Endothelial cell of umbilical vein (primary cell): ENCODE results near the gene HOXA3. TPM values are rescaled to one million over a fixed set of nuclear protein-coding genes. Genes with fewer than 3 reads are reported as not detected.
A peak's percentile ranks its signal among the peaks of the same experiment; 100 is the strongest.

Experiments used
- BruUV-seq: library from RNA; stranded (reverse); fragments of 400-500 nt; replicated peaks from 2 replicates; lab custom pipeline; 2021; lab: Mats Ljungman, UMichigan
- CTCF ChIA-PET: fragments of 300-600, 350-600 bp; sonication (Branson Sonifier 250); formaldehyde crosslinking; loops from one replicate; lab custom pipeline; 2021; ENCODE audit warnings: antibody characterized with exemption, inconsistent platforms; lab: Charles Lee
- POLR2A ChIA-PET: fragments of 300-600, 350-600 bp; sonication (Branson Sonifier 250); formaldehyde crosslinking; loops from one replicate; lab custom pipeline; 2021; ENCODE audit warnings: antibody characterized with exemption, inconsistent platforms; lab: Charles Lee
- DNase-seq: peaks from one replicate; pipeline ENCODE4 v3.0.0-alpha.2; 2011; ENCODE audit warnings: low read depth, low spot score
- FAIRE-seq: peaks from 2 replicates; lab custom pipeline; 2011; peaks lifted over from hg19 to GRCh38; lab: Jason Lieb, UNC
- H2AFZ ChIP-seq: 2 replicates; pipeline ENCODE4 v1.6.0; 2012; ENCODE audit warnings: low read depth, low read length, control low read depth, inconsistent platforms
- H3K27ac ChIP-seq: 2 replicates; pipeline ENCODE4 v1.5.1; 2011; ENCODE audit warnings: low read depth, mild to moderate bottlenecking, control low read depth, low read length, moderate library complexity; ENCODE audit not compliant: insufficient read depth
- H3K27me3 ChIP-seq, 2 experiments: 2 replicates each; pipeline versions ENCODE4 v1.6.0 to v1.6.1; 2011; ENCODE audit warnings: low read length in 2 of 2, mixed read lengths in 1 of 2; ENCODE audit not compliant: control insufficient read depth in 2 of 2, insufficient read depth in 2 of 2
- H3K36me3 ChIP-seq, 2 experiments: 2 replicates in 1 of 2; 3 replicates in 1 of 2; pipeline ENCODE4 v1.5.1; 2011; ENCODE audit warnings: low read length in 2 of 2, mild to moderate bottlenecking in 1 of 2, moderate library complexity in 1 of 2; ENCODE audit not compliant: control insufficient read depth in 2 of 2, insufficient read depth in 2 of 2; ENCODE audit errors: extremely low read depth in 1 of 2
- H3K4me1 ChIP-seq: 3 replicates; pipeline ENCODE4 v1.5.1; 2011; ENCODE audit warnings: mild to moderate bottlenecking, low read length; ENCODE audit not compliant: control insufficient read depth, insufficient read depth; ENCODE audit errors: extremely low read depth
- H3K4me2 ChIP-seq: 2 replicates; pipeline ENCODE4 v1.6.1; 2011; ENCODE audit warnings: low read length, control low read depth, mixed read lengths; ENCODE audit not compliant: insufficient read depth
- H3K4me3 ChIP-seq, 3 experiments: fragments of 200-600 bp in 1 of 3; sonication (generic), shearing (Covaris generic) in 1 of 3; replicated peaks in 1 of 3; 2 replicates each; pipeline ENCODE4 v1.5.1; 2011 to 2016; ENCODE audit warnings: control low read depth in 3 of 3, low read length in 3 of 3, mild to moderate bottlenecking in 2 of 3, inconsistent platforms in 1 of 3, low read depth in 1 of 3, moderate library complexity in 1 of 3; ENCODE audit not compliant: insufficient read depth in 1 of 3
- H3K79me2 ChIP-seq: 2 replicates; pipeline ENCODE4 v1.6.0; 2012; ENCODE audit warnings: low read length, inconsistent platforms; ENCODE audit not compliant: control insufficient read depth, insufficient read depth
- H3K9ac ChIP-seq: replicated peaks from 2 replicates; pipeline ENCODE3; 2011; ENCODE audit warnings: low read length, control low read depth; ENCODE audit not compliant: insufficient read depth; ENCODE audit errors: extremely low read depth
- H3K9me1 ChIP-seq: replicated peaks from 3 replicates; pipeline ENCODE4 v1.6.0; 2011; ENCODE audit warnings: mild to moderate bottlenecking, low read length; ENCODE audit not compliant: control insufficient read depth, insufficient read depth; ENCODE audit errors: extremely low read depth
- H3K9me3 ChIP-seq: replicated peaks from 2 replicates; pipeline ENCODE4 v1.5.1; 2012; ENCODE audit warnings: low read length, inconsistent platforms; ENCODE audit not compliant: control insufficient read depth, insufficient read depth
- H4K20me1 ChIP-seq: replicated peaks from 2 replicates; pipeline ENCODE3; 2011; ENCODE audit warnings: mild to moderate bottlenecking, low read length; ENCODE audit not compliant: control insufficient read depth, insufficient read depth; ENCODE audit errors: extremely low read depth
- CTCF ChIP-seq, 2 donors: IDR thresholded peaks; 1 replicate in 1 of 2; 2 replicates in 1 of 2; pipeline ENCODE4 v1.5.1; 2011; ENCODE audit warnings: low read length in 2 of 2, mild to moderate bottlenecking in 2 of 2, moderate library complexity in 2 of 2, control low read depth in 1 of 2, inconsistent platforms in 1 of 2, low read depth in 1 of 2; ENCODE audit not compliant: insufficient read depth in 1 of 2; ENCODE audit errors: extremely low read depth in 1 of 2
- EZH2 ChIP-seq: IDR thresholded peaks from 2 replicates; pipeline ENCODE4 v1.6.1; 2012; ENCODE audit warnings: borderline replicate concordance, low read depth, mild to moderate bottlenecking, moderate library complexity, low read length, inconsistent platforms; ENCODE audit not compliant: severe bottlenecking
- FOS ChIP-seq: IDR thresholded peaks from 2 replicates; pipeline ENCODE4 v1.6.1; 2011; ENCODE audit warnings: mild to moderate bottlenecking, low read length, moderate library complexity, borderline replicate concordance; ENCODE audit not compliant: insufficient read depth
- GATA2 ChIP-seq: IDR thresholded peaks from 2 replicates; pipeline ENCODE4 v1.7.0; 2011; ENCODE audit warnings: low read depth, mild to moderate bottlenecking, moderate library complexity, mixed read lengths, low read length; ENCODE audit not compliant: insufficient read length, insufficient read depth
- JUN ChIP-seq: IDR thresholded peaks from 2 replicates; pipeline ENCODE4 v1.6.1; 2011; ENCODE audit warnings: borderline replicate concordance, low read depth; ENCODE audit not compliant: insufficient read length, insufficient read depth
- MYC ChIP-seq: IDR thresholded peaks from one replicate; pipeline ENCODE4 v1.6.1; 2011; ENCODE audit warnings: mild to moderate bottlenecking, low read depth, low read length
- POLR2A ChIP-seq: IDR thresholded peaks from 2 replicates; pipeline ENCODE4 v1.6.1; 2012; ENCODE audit warnings: low read depth, mild to moderate bottlenecking, control low read depth, low read length
- POLR2AphosphoS5 ChIP-seq: IDR thresholded peaks from 2 replicates; pipeline ENCODE4 v1.6.1; 2012; ENCODE audit warnings: low read depth, mild to moderate bottlenecking, control low read depth, low read length, moderate library complexity; ENCODE audit not compliant: insufficient read depth
- dilution Hi-C: fragments of 300-500 bp; cut with MboI; formaldehyde crosslinking; loops from one replicate; pipeline ENCODE4 v1.15.0; 2019; ENCODE audit warnings: low sequenced_read_pairs; ENCODE audit not compliant: extremely low pct_ligation_motif_present
- intact Hi-C: fragments of 100-400 bp; cut with micrococcal nuclease; formaldehyde crosslinking; loops from one replicate; pipeline ENCODE4 v1.10.0; 2022
- polyA plus RNA-seq, 4 experiments: library from polyadenylated mRNA; depleted of rRNA in 3 of 4; stranded (reverse) in 3 of 4; unstranded in 1 of 4; fragments of >200 nt; gene quantifications; 2 replicates each; pipeline versions ENCODE4 v1.2.1 to v1.2.3, GENCODE V29; 2011 to 2012; ENCODE audit warnings: missing spikeins in 1 of 4
- total RNA-seq: library from RNA; stranded (reverse); gene quantifications from 2 replicates; pipeline ENCODE4 v1.2.3, GENCODE V29; 2021
- TF ChIP-seq, protein P1 (sequence below): IDR thresholded peaks from 2 replicates; pipeline ENCODE4 v1.6.1; 2011; ENCODE audit not compliant: insufficient read depth, insufficient read length

HOXA3 gene
- total and polyA plus RNA-seq, 2 donors (not counting 3 experiments of a cell fraction or from before 2014, with no cell fraction given): 4.7 to 14.0 TPM

DNA sequence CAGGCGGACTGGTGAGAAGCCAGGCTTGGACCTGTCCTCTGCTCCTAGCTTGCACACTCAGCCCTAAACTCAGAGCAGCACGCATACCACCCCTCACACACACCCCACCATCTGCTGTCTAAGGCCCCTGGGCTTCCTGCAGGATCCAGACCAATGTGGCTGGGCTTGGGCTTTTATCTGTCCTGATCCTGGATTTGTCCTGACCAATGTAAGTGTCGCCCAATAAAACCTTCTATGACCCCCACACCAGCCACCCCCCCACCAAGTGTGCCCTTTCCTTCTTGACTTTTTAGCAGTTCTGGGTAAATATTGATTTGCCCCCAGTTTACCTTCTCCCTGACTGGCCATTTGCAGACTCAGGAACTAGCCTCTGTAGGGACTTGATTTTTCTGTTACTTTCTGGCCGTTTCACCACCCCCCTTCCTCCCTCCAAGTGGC is 49.2 kb upstream of the HOXA3 start:
- Histone ChIP-seq H3K9me1 (no peaks in the 10 kb centered on the region), H3K9ac (no peak overlapping the region), H4K20me1 (no peaks in the 10 kb centered on the region), H3K36me3 (no peaks in the 10 kb centered on the region), H3K9me3 (no peaks in the 10 kb centered on the region), H2AFZ (no peak overlapping the region), H3K27me3 (peaks cover 80 to 94% of the 10 kb centered on the region in 2 experiments), H3K4me1 (peaks cover 26% of the 10 kb centered on the region), H3K4me3 (no peak overlapping the region), H3K27ac (no peak overlapping the region), H3K79me2 (no peaks in the 10 kb centered on the region), H3K4me2 (no peak overlapping the region)
- DNase-seq (no peak), FAIRE-seq (no peak)
- dilution Hi-C loops (no loop called here), intact Hi-C loops (loop anchor here (2.0 kb wide), 1 partner anchor 37 kb away; no protein-coding TSS in a partner anchor)
- TF ChIP-seq EZH2: no peak
- TF ChIP-seq, protein P1, sequence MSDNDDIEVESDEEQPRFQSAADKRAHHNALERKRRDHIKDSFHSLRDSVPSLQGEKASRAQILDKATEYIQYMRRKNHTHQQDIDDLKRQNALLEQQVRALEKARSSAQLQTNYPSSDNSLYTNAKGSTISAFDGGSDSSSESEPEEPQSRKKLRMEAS: no peak
- TF ChIP-seq GATA2: no peak
- no TSS peak for BruUV-seq
- ChIA-PET POLR2A (no interaction called here), CTCF (interaction anchor here (0.8 to 2.4 kb wide), 4 partner anchors 9 to 892 kb away, joined by 3 to 6 read pairs (median 4); no protein-coding TSS in a partner anchor)

- DNase-seq: no peak
- ChIA-PET POLR2A (no interaction called here), CTCF (interaction anchor here (0.8 to 2.9 kb wide), 7 partner anchors 9 to 893 kb away, joined by 3 to 24 read pairs (median 6); no protein-coding TSS in a partner anchor)
- H3K4me1 ChIP-seq: peaks cover 26% of the 10 kb centered on the region
- no TSS peak for BruUV-seq
- dilution Hi-C loops (no loop called here), intact Hi-C loops (loop anchor here (1.0 to 2.0 kb wide), 2 partner anchors 38 to 375 kb away; no protein-coding TSS in a partner anchor)
- H3K4me3 ChIP-seq: peak overlapping the region in 1 of 3 experiments; percentile 6
- H3K79me2 ChIP-seq: no peaks in the 10 kb centered on the region
- H3K9me3 ChIP-seq: no peaks in the 10 kb centered on the region
- TF ChIP-seq GATA2 (no peak), FOS (no peak), POLR2A (no peak), MYC (no peak), CTCF (IDR thresholded peaks at IDR 0.05; ENCODE audit: extremely low read depth in 1 of 2, insufficient read depth in 1 of 2, low read depth in 1 of 2, low read length in 2 of 2) (no peak), POLR2AphosphoS5 (no peak), EZH2 (no peak), JUN (no peak)
- TF ChIP-seq, protein P1: no peak
- H4K20me1 ChIP-seq: no peaks in the 10 kb centered on the region
- peak overlapping the region; percentile 75 for H2AFZ ChIP-seq
- H3K27me3 ChIP-seq: peaks cover 78 to 94% of the 10 kb centered on the region in 2 experiments
- H3K4me2 ChIP-seq: peak overlapping the region; percentile 75
- no peaks in the 10 kb centered on the region for H3K36me3 ChIP-seq
- H3K27ac ChIP-seq: no peak overlapping the region
- no peak overlapping the region for H3K9ac ChIP-seq
- no peaks in the 10 kb centered on the region for H3K9me1 ChIP-seq
- FAIRE-seq: peak; percentile 12
These were observed 48.6 kb upstream of the HOXA3 start for GRCh38 chr7:27200761-27201579.
